Measurements from ENCODE around the gene HOXB8.

DNA sequence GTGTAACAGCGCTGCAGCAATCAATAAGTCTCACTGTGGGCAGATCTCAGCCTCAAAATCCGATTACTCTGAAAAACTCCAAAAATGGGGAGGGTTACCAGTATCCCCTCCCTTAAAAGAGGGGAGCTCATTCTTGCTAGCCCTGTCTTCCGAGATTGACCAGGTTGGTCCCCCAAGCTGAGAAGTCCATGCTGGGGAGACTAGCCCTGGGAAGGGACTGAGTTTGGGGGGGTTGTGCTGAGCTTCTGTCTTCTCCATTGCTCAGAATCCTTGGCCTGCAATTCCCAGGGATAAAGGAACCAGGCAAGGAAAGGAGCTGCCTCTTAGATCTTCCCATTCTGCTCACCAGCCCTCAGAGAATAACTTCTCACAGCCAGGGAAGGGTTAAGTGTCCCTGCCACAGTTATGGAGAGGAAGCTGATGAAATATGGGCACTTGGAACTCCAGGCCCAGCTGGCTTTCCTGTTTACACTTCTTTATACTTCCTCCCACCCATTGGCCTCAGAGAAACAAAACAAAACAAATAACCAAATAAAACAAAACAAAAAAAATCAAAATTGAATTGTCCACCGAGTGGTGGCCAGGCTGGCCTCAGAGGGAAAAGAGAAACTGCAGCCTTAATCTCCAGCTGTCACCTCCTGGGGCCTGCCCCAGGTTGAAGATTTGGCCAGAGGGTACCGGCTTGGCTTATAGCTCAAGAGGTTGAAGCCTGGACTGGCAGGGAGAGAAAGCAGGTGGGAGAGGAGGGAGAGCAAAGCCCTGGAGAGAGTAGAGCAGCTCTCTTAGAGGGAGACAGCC is 27.6 kb downstream of the HOXB8 start:
- TF ChIP-seq, protein P1, sequence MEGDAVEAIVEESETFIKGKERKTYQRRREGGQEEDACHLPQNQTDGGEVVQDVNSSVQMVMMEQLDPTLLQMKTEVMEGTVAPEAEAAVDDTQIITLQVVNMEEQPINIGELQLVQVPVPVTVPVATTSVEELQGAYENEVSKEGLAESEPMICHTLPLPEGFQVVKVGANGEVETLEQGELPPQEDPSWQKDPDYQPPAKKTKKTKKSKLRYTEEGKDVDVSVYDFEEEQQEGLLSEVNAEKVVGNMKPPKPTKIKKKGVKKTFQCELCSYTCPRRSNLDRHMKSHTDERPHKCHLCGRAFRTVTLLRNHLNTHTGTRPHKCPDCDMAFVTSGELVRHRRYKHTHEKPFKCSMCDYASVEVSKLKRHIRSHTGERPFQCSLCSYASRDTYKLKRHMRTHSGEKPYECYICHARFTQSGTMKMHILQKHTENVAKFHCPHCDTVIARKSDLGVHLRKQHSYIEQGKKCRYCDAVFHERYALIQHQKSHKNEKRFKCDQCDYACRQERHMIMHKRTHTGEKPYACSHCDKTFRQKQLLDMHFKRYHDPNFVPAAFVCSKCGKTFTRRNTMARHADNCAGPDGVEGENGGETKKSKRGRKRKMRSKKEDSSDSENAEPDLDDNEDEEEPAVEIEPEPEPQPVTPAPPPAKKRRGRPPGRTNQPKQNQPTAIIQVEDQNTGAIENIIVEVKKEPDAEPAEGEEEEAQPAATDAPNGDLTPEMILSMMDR (IDR thresholded peaks at IDR 0.05) = no peak
- TF ChIP-seq EZH2 (IDR thresholded peaks at IDR 0.05) (no peak), EZH2phosphoT487 (IDR thresholded peaks at IDR 0.05) (no peak)
